OCI-M1 (cell line): ENCODE measurements around the gene CLASP1.
"Not testable (repeated sequence)": the region's sequence is repeated elsewhere in the genome, so short reads cannot be mapped to it uniquely, and the experiment has no call there.

ENCODE experiments used
- DNase-seq: peaks from one replicate; lab custom pipeline; 2025; lab: John Stamatoyannopoulos, UW

Gene CLASP1

GRCh38 chr2:121471532-121472469 is 177.5 kb downstream of the CLASP1 start:
- DNase-seq = no peak

GRCh38 chr2:121470917-121471316 is 178.3 kb downstream of the CLASP1 start:
- no peak for DNase-seq

GRCh38 chr2:121469356-121469755 is 179.9 kb downstream of the CLASP1 start:
- DNase-seq = no peak

- DNase-seq = no peak
Observed at GRCh38 chr2:121468936-121469335, 180.3 kb downstream of the CLASP1 start.

- DNase-seq = no peak
Observed at GRCh38 chr2:121459291-121459690, 190.0 kb downstream of the CLASP1 start.

GRCh38 chr2:121456325-121456724 is 192.9 kb downstream of the CLASP1 start:
- DNase-seq = no peak

GRCh38 chr2:121455446-121455845 is 193.8 kb downstream of the CLASP1 start:
- DNase-seq = peak; percentile 52

GRCh38 chr2:121454549-121455090 is 194.6 kb downstream of the CLASP1 start:
- DNase-seq = no peak

GRCh38 chr2:121451398-121451797 is 197.9 kb downstream of the CLASP1 start:
- no peak for DNase-seq

- DNase-seq = no peak
Observed at GRCh38 chr2:121450301-121450700, 199.0 kb downstream of the CLASP1 start.

- DNase-seq = no peak
Observed at GRCh38 chr2:121446647-121447241, 202.5 kb downstream of the CLASP1 start.

- no peak for DNase-seq
Observed at GRCh38 chr2:121442889-121443288, 206.4 kb downstream of the CLASP1 start.

- not testable (repeated sequence) for DNase-seq
Observed at GRCh38 chr2:121438290-121438689, 211.0 kb downstream of the CLASP1 start.

- DNase-seq = no peak
Observed at GRCh38 chr2:121436918-121437317, 212.3 kb downstream of the CLASP1 start.

- no peak for DNase-seq
Observed at GRCh38 chr2:121435790-121436189, 213.5 kb downstream of the CLASP1 start.

- no peak for DNase-seq
Observed at GRCh38 chr2:121431214-121431613, 218.0 kb downstream of the CLASP1 start.

- DNase-seq = no peak
Observed at GRCh38 chr2:121429927-121430520, 219.2 kb downstream of the CLASP1 start.

GRCh38 chr2:121429119-121429903 is 220.0 kb downstream of the CLASP1 start:
- DNase-seq = no peak

GRCh38 chr2:121427187-121427689 is 222.0 kb downstream of the CLASP1 start:
- no peak for DNase-seq

- DNase-seq = no peak
Observed at GRCh38 chr2:121420486-121420885, 228.8 kb downstream of the CLASP1 start.

GRCh38 chr2:121419081-121419699 is 230.1 kb downstream of the CLASP1 start:
- DNase-seq = no peak
